Psoas muscle (tissue), 8 donors: ENCODE results near the gene USE1. TPM values are rescaled to one million over a fixed set of nuclear protein-coding genes. Genes with fewer than 3 reads are reported as not detected.

Experiments used
- ATAC-seq, 4 donors: fragments of 200-7000 bp; cut with Tn5 transposase; one replicate each; pipeline ENCODE4 v1.9.1; 2020; ENCODE audit warnings: moderate library complexity in 3 of 4, mild to moderate bottlenecking in 2 of 4
- DNase-seq, 2 donors: peaks; one replicate each; pipeline ENCODE4 v3.0.0-alpha.2; 2020
- H3K27ac ChIP-seq: fragments of 200-600 bp; one replicate; pipeline ENCODE4 v1.8.0; 2022
- H3K27me3 ChIP-seq, 3 donors: fragments of 200-600 bp in 1 of 3; one replicate each; pipeline versions ENCODE4 v1.6.1 to v1.8.0; 2013 to 2022; ENCODE audit warnings: low read length in 2 of 3, mild to moderate bottlenecking in 2 of 3, moderate library complexity in 1 of 3; ENCODE audit not compliant: insufficient read depth in 3 of 3
- H3K36me3 ChIP-seq, 2 donors: fragments of 200-600 bp in 1 of 2; one replicate each; pipeline versions ENCODE4 v1.6.1 to v1.8.0; 2013 to 2022; ENCODE audit warnings: low read depth in 1 of 2, mild to moderate bottlenecking in 1 of 2, moderate library complexity in 1 of 2; ENCODE audit not compliant: insufficient read depth in 1 of 2
- H3K4me1 ChIP-seq: fragments of 200-600 bp; one replicate; pipeline ENCODE4 v1.8.0; 2022
- H3K4me3 ChIP-seq: fragments of 200-600 bp; one replicate; pipeline ENCODE4 v1.8.0; 2022; ENCODE audit warnings: mild to moderate bottlenecking
- H3K9me3 ChIP-seq: fragments of 200-600 bp; one replicate; pipeline ENCODE4 v1.8.0; 2022
- CTCF ChIP-seq: fragments of 200-600 bp; IDR thresholded peaks from one replicate; pipeline ENCODE4 v1.8.0; 2022; ENCODE audit warnings: antibody characterized with exemption
- WGBS, 3 donors: extraction: QIAGEN DNeasy Blood & Tissue Kit; methylation state at CpG; one replicate each; pipeline versions ENCODE4 v1.1.6 to v1.1.7; 2013; 5-methylcytosine and 5-hydroxymethylcytosine counted together
- intact Hi-C, 2 donors: fragments of 100-400 bp; cut with DNase I; formaldehyde crosslinking; loops; one replicate each; pipeline versions ENCODE4 v1.11.0 to v1.14.2; 2022
- polyA plus RNA-seq, 3 donors: library from polyadenylated mRNA; stranded (reverse); fragments of 200-250 nt; gene quantifications; one replicate each; pipeline ENCODE4 v1.2.3, GENCODE V29; 2013
- total RNA-seq, 4 donors: library from RNA; stranded (reverse); fragmentation: NEBNext Ultra II Directional in 2 of 4; extraction: Animal tissue kit (Norgen Biotek cat#: 25700) in 2 of 4; gene quantifications; one replicate each; pipeline versions ENCODE4 v1.2.1 to v1.2.4, GENCODE V29; 2021 to 2023
- donor health status: healthy with polysubstance abuse.
- donor health status: DM: no; HTN: no; CAD: no; lungs with moderate emphysema.
- donor health status: Bipolar disorder and iron deficiency.
- donor health status: healthy.
- donor health status: DM: yes; HTN: yes; CAD: no.
- donor health status: DM: no; HTN: no; CAD: no.
- donor health status: DM: no; HTN: no; CAD: no.
- donor health status: DM: yes; HTN: yes; CAD: no.

The USE1 gene
- total and polyA plus RNA-seq, 7 donors = 25.5 to 83.0 (median 41.2) TPM

- no peak overlapping the region for H3K4me3 ChIP-seq
- intact Hi-C loops = loop anchor here in 1 of 2 donors (2.0 kb wide), 1 partner anchor 51 kb away; the partner anchor contains the start of gene USE1
- no peak for DNase-seq
- H3K4me1 ChIP-seq = peaks cover 7% of the 10 kb centered on the region
- ATAC-seq = no peak
- H3K27me3 ChIP-seq = no peaks in the 10 kb centered on the region
- no peaks in the 10 kb centered on the region for H3K9me3 ChIP-seq
- no peak overlapping the region for H3K27ac ChIP-seq
- H3K36me3 ChIP-seq = peaks cover 0 to 19% of the 10 kb centered on the region in 2 donors
- no peak for TF ChIP-seq CTCF
- 82 to 93% (median 88%) methylated on average over 7 of the region's 7 CpGs for WGBS, 3 donors
Observed at GRCh38 chr19:17266026-17266425, 50.9 kb downstream of the USE1 start.

- DNase-seq (no peak), ATAC-seq (no peak)
- Histone ChIP-seq H3K27me3 (no peaks in the 10 kb centered on the region), H3K4me1 (peaks cover 7% of the 10 kb centered on the region), H3K9me3 (no peaks in the 10 kb centered on the region), H3K4me3 (no peak overlapping the region), H3K27ac (peak overlapping the region; percentile 30), H3K36me3 (peaks cover 3 to 24% of the 10 kb centered on the region in 2 donors)
- WGBS, 3 donors = 67 to 75% (median 70%) methylated on average over 12 of the region's 12 CpGs
- TF ChIP-seq CTCF = no peak
- intact Hi-C loops = loop anchor here in 1 of 2 donors (2.0 kb wide), 1 partner anchor 52 kb away; the partner anchor contains the start of gene USE1
Observed at GRCh38 chr19:17266589-17266974, 51.4 kb downstream of the USE1 start.

- Histone ChIP-seq H3K36me3 (peaks cover 3 to 29% of the 10 kb centered on the region in 2 donors), H3K9me3 (no peaks in the 10 kb centered on the region), H3K27ac (peak within 1 kb of the TSS; percentile 79), H3K4me1 (peaks cover 7% of the 10 kb centered on the region), H3K4me3 (peak within 1 kb of the TSS; percentile 89), H3K27me3 (no peaks in the 10 kb centered on the region)
- DNase-seq (peak; percentile 93 to 96), ATAC-seq (peak; percentile 96 to 99 (median 97))
- no peak for TF ChIP-seq CTCF
- intact Hi-C loops = loop anchor here in 1 of 2 donors (2.0 kb wide), 1 partner anchor 52 kb away; the partner anchor contains the start of gene USE1
- 0% methylated on average over 27 of the region's 27 CpGs for WGBS, 3 donors
Observed at GRCh38 chr19:17266975-17267788, 52.0 kb downstream of the USE1 start, which contains the start of gene BABAM1. Gene BABAM1, plus strand, starts transcription at chr19:17267443. Its CDS starts 1,364 bp downstream, at chr19:17268807.

GRCh38 chr19:17268754-17269153 lies 53.6 kb downstream of the USE1 start:
- ATAC-seq = no peak
- peaks cover 7% of the 10 kb centered on the region for H3K4me1 ChIP-seq
- no peak overlapping the region for H3K4me3 ChIP-seq
- no peak overlapping the region for H3K27ac ChIP-seq
- no peak for TF ChIP-seq CTCF
- WGBS, 3 donors = 89 to 91% (median 91%) methylated on average over 13 of the region's 13 CpGs
- no peak for DNase-seq
- H3K27me3 ChIP-seq = no peaks in the 10 kb centered on the region
- H3K9me3 ChIP-seq = no peaks in the 10 kb centered on the region
- H3K36me3 ChIP-seq = peaks cover 3 to 45% of the 10 kb centered on the region in 2 donors
- intact Hi-C loops = no loop called here

Other genes with a start within 250 kb of the USE1 start
- gene CPAMD8, start 188.5 kb upstream of the USE1 start, total RNA-seq = 1 to 10 TPM; 3.2 to 9.9 (median 8.0) TPM
- gene CPAMD8, start 188.5 kb upstream of the USE1 start, polyA plus RNA-seq = 1 to 10 TPM; 4.5 to 9.8 (median 9.0) TPM
- gene HAUS8, start 139.9 kb upstream of the USE1 start, total RNA-seq = 1 to 10 TPM; 1.8 to 5.9 (median 3.6) TPM
- gene HAUS8, start 139.9 kb upstream of the USE1 start, polyA plus RNA-seq = 1 to 10 TPM; 4.2 to 5.7 (median 5.0) TPM
- 10 to 100 TPM; 13.8 to 16.4 (median 14.5) TPM for gene MYO9B, start 139.6 kb upstream of the USE1 start, total RNA-seq
- gene MYO9B, start 139.6 kb upstream of the USE1 start, polyA plus RNA-seq = 10 to 100 TPM in 2 of 3 donors, 1 to 10 TPM in 1; 9.0 to 23.7 (median 18.9) TPM
- gene OCEL1, start 10.9 kb downstream of the USE1 start, total RNA-seq = 10 to 100 TPM; 15.6 to 20.8 (median 18.5) TPM
- 10 to 100 TPM; 19.6 to 37.1 (median 24.0) TPM for gene OCEL1, start 10.9 kb downstream of the USE1 start, polyA plus RNA-seq
- 10 to 100 TPM; 34.9 to 56.7 (median 41.1) TPM for gene NR2F6, start 30.6 kb downstream of the USE1 start, total RNA-seq
- gene NR2F6, start 30.6 kb downstream of the USE1 start, polyA plus RNA-seq = 10 to 100 TPM; 21.1 to 51.3 (median 27.9) TPM
- gene USHBP1, start 49.4 kb downstream of the USE1 start, total RNA-seq = 1 to 10 TPM; 2.6 to 8.6 (median 3.3) TPM
- 1 to 10 TPM; 3.7 to 5.0 (median 4.0) TPM for gene USHBP1, start 49.4 kb downstream of the USE1 start, polyA plus RNA-seq
- 10 to 100 TPM; 70.0 to 97.0 (median 88.7) TPM for gene BABAM1, start 52.1 kb downstream of the USE1 start, total RNA-seq
- 100 to 1,000 TPM in 1 of 3 donors, 10 to 100 TPM in 2; 86.8 to 145 (median 92.9) TPM for gene BABAM1, start 52.1 kb downstream of the USE1 start, polyA plus RNA-seq
- gene ANKLE1, start 66.5 kb downstream of the USE1 start, total RNA-seq = under 1 TPM in 2 of 4 donors, not detected in 2; 0.13 to 0.26 TPM
- under 1 TPM; 0.07 to 0.20 (median 0.10) TPM for gene ANKLE1, start 66.5 kb downstream of the USE1 start, polyA plus RNA-seq
- gene ABHD8, start 88.1 kb downstream of the USE1 start, total RNA-seq = 10 to 100 TPM in 1 of 4 donors, 1 to 10 TPM in 3; 6.1 to 17.9 (median 7.6) TPM
- gene ABHD8, start 88.1 kb downstream of the USE1 start, polyA plus RNA-seq = 10 to 100 TPM; 12.3 to 26.8 (median 15.0) TPM
- 100 to 1,000 TPM; 105 to 217 (median 139) TPM for gene MRPL34, start 90.5 kb downstream of the USE1 start, total RNA-seq
- gene MRPL34, start 90.5 kb downstream of the USE1 start, polyA plus RNA-seq = 100 to 1,000 TPM; 330 to 558 (median 365) TPM
- 10 to 100 TPM; 21.5 to 35.4 (median 27.9) TPM for gene DDA1, start 94.2 kb downstream of the USE1 start, total RNA-seq
- 10 to 100 TPM; 47.2 to 90.4 (median 75.0) TPM for gene DDA1, start 94.2 kb downstream of the USE1 start, polyA plus RNA-seq
- 10 to 100 TPM; 11.8 to 14.3 (median 12.9) TPM for gene ANO8, start 119.5 kb downstream of the USE1 start, total RNA-seq
- 10 to 100 TPM in 1 of 3 donors, 1 to 10 TPM in 2; 1.5 to 13.0 (median 4.3) TPM for gene ANO8, start 119.5 kb downstream of the USE1 start, polyA plus RNA-seq
- 10 to 100 TPM in 3 of 4 donors, 1 to 10 TPM in 1; 9.6 to 11.0 (median 10.5) TPM for gene GTPBP3, start 122.2 kb downstream of the USE1 start, total RNA-seq
- 10 to 100 TPM in 1 of 3 donors, 1 to 10 TPM in 2; 6.2 to 16.5 (median 8.8) TPM for gene GTPBP3, start 122.2 kb downstream of the USE1 start, polyA plus RNA-seq
- gene PLVAP, start 162.0 kb downstream of the USE1 start, total RNA-seq = 10 to 100 TPM; 16.0 to 23.7 (median 16.3) TPM
- gene PLVAP, start 162.0 kb downstream of the USE1 start, polyA plus RNA-seq = 10 to 100 TPM in 2 of 3 donors, 1 to 10 TPM in 1; 6.5 to 46.0 (median 14.5) TPM
- gene CCDC194, start 178.8 kb downstream of the USE1 start, total RNA-seq = under 1 TPM in 1 of 4 donors, not detected in 3; 0.51 TPM
- gene CCDC194, start 178.8 kb downstream of the USE1 start, polyA plus RNA-seq = under 1 TPM in 1 of 3 donors, not detected in 2; 0.13 TPM
- gene BST2, start 190.3 kb downstream of the USE1 start, total RNA-seq = 10 to 100 TPM; 18.3 to 47.7 (median 33.5) TPM
- 10 to 100 TPM; 29.8 to 40.8 (median 34.4) TPM for gene BST2, start 190.3 kb downstream of the USE1 start, polyA plus RNA-seq
- 10 to 100 TPM; 15.6 to 23.7 (median 18.9) TPM for gene MVB12A, start 204.7 kb downstream of the USE1 start, total RNA-seq
- 10 to 100 TPM; 29.4 to 79.7 (median 43.1) TPM for gene MVB12A, start 204.7 kb downstream of the USE1 start, polyA plus RNA-seq
- gene TMEM221, start 233.3 kb downstream of the USE1 start, total RNA-seq = under 1 TPM in 1 of 4 donors, not detected in 3; 0.39 TPM
- under 1 TPM in 2 of 3 donors, not detected in 1; 0.04 to 0.25 TPM for gene TMEM221, start 233.3 kb downstream of the USE1 start, polyA plus RNA-seq
- gene NXNL1, start 245.6 kb downstream of the USE1 start, total RNA-seq = 1 to 10 TPM in 1 of 4 donors, under 1 TPM in 3; 0.43 to 1.0 (median 0.72) TPM
- under 1 TPM in 2 of 3 donors, not detected in 1; 0.14 to 0.64 TPM for gene NXNL1, start 245.6 kb downstream of the USE1 start, polyA plus RNA-seq